Testis (tissue), 3 donors: ENCODE measurements around the gene CUX1. TPM values are rescaled to one million over a fixed set of nuclear protein-coding genes. Genes with fewer than 3 reads are reported as not detected.
"Not testable (repeated sequence)": the region's sequence is repeated elsewhere in the genome, so short reads cannot be mapped to it uniquely, and the experiment has no call there.

Experiments
- DNase-seq: peaks from one replicate; pipeline ENCODE4 v3.0.0-alpha.2; 2019
- H3K27ac ChIP-seq, 2 donors: fragments of 200-600 bp; sonication (generic); one replicate each; pipeline ENCODE4 v1.5.1; 2019
- H3K27me3 ChIP-seq: fragments of 200-600 bp; sonication (generic); one replicate; pipeline ENCODE4 v1.5.1; 2019
- H3K36me3 ChIP-seq: fragments of 200-600 bp; sonication (generic); one replicate; pipeline ENCODE4 v1.5.1; 2017; ENCODE audit warnings: low read depth; ENCODE audit errors: missing control alignments
- H3K4me1 ChIP-seq: fragments of 200-600 bp; sonication (generic); one replicate; pipeline ENCODE4 v1.5.1; 2019
- H3K4me3 ChIP-seq, 2 donors: fragments of 200-600 bp; sonication (generic); one replicate each; pipeline ENCODE4 v1.5.1; 2017 to 2019
- H3K9me3 ChIP-seq: fragments of 200-600 bp; sonication (generic); one replicate; pipeline ENCODE4 v1.5.1; 2017
- POLR2A ChIP-seq: fragments of 450-650 bp; IDR thresholded peaks from one replicate; pipeline ENCODE4 v1.6.1; 2017; ENCODE audit warnings: antibody characterized with exemption, mild to moderate bottlenecking, moderate library complexity
- WGBS, 2 donors: methylation state at CpG; one replicate each; pipeline ENCODE4 v1.1.5; 2018; 5-methylcytosine and 5-hydroxymethylcytosine counted together
- intact Hi-C: fragments of 100-400 bp; cut with DNase I; formaldehyde crosslinking; loops from one replicate; pipeline ENCODE4 v1.15.1; 2023; ENCODE audit warnings: low total_unique reads
- polyA plus RNA-seq: library from polyadenylated mRNA; stranded (reverse); fragments of 350-450 nt; fragmentation: Illumina TruSeq; extraction: RNeasy Lipid Tissue Mini Kit (QIAGEN cat#74804); gene quantifications from one replicate; pipeline ENCODE4 v1.2.3, GENCODE V29; 2014; ENCODE audit warnings: low read depth, low replicate concordance; ENCODE audit not compliant: insufficient read depth
- total RNA-seq, 2 donors: library from RNA; depleted of rRNA; stranded (reverse); fragments of >200 nt; gene quantifications; one replicate each; pipeline ENCODE4 v1.2.3, GENCODE V29; 2016
- TF ChIP-seq, protein P1 (sequence below), 3 experiments: fragments of 450-650 bp in 2 of 3; fragments of 200-600 bp in 1 of 3; sonication (generic) in 1 of 3; IDR thresholded peaks; one replicate each; pipeline ENCODE4 v1.5.1; 2016 to 2019; ENCODE audit warnings: antibody characterized with exemption in 3 of 3, mild to moderate bottlenecking in 2 of 3, moderate library complexity in 1 of 3

The CUX1 gene
- total and polyA plus RNA-seq, 3 donors from 2014 or later = 30.8 to 46.3 (median 43.1) TPM

DNA sequence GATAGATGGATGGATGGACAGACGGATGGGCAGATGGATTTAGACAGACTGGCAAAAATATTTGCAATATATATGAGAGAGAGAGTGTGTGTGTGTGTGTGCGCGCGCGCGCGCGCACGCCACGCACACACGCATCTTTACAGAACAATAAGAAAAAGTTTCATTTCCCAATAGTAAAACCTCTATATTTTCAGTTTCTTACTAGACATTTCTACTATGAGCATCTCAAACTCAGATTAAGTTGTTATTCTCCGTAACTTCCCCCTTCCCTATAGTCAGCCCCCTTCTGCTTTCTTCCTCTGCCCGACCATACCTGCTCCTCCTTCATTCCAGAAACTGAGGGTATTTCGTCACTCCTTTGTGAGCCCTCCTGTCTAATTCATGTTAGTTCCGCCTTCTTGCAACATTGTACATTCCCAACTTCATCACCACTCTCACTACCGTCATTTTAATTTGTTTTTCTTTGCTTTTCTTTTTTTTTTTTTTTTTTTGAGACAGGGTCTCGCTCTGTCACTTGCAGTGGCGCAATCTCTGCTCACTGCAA is 314.9 kb downstream of the CUX1 start:
- TF ChIP-seq, protein P1, sequence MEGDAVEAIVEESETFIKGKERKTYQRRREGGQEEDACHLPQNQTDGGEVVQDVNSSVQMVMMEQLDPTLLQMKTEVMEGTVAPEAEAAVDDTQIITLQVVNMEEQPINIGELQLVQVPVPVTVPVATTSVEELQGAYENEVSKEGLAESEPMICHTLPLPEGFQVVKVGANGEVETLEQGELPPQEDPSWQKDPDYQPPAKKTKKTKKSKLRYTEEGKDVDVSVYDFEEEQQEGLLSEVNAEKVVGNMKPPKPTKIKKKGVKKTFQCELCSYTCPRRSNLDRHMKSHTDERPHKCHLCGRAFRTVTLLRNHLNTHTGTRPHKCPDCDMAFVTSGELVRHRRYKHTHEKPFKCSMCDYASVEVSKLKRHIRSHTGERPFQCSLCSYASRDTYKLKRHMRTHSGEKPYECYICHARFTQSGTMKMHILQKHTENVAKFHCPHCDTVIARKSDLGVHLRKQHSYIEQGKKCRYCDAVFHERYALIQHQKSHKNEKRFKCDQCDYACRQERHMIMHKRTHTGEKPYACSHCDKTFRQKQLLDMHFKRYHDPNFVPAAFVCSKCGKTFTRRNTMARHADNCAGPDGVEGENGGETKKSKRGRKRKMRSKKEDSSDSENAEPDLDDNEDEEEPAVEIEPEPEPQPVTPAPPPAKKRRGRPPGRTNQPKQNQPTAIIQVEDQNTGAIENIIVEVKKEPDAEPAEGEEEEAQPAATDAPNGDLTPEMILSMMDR (IDR thresholded peaks at IDR 0.05) = no peak
- TF ChIP-seq POLR2A = no peak
- WGBS, 2 donors = 83 to 84% methylated on average over 18 of the region's 18 CpGs
- intact Hi-C loops = no loop called here

GRCh38 chr7:102138676-102139075 is 321.2 kb downstream of the CUX1 start:
- intact Hi-C loops = no loop called here

More for the DNA sequence above, 314.9 kb downstream of the CUX1 start:
- Histone ChIP-seq H3K36me3 (no peaks in the 10 kb centered on the region), H3K27ac (no peak overlapping the region), H3K27me3 (no peaks in the 10 kb centered on the region), H3K9me3 (no peaks in the 10 kb centered on the region), H3K4me3 (no peak overlapping the region), H3K4me1 (no peaks in the 10 kb centered on the region)
- no peak for DNase-seq

GRCh38 chr7:102140952-102141370 is 323.5 kb downstream of the CUX1 start:
- Histone ChIP-seq H3K4me1 (no peaks in the 10 kb centered on the region), H3K36me3 (no peaks in the 10 kb centered on the region), H3K27ac (no peak overlapping the region), H3K4me3 (no peak overlapping the region), H3K27me3 (no peaks in the 10 kb centered on the region), H3K9me3 (no peaks in the 10 kb centered on the region)
- intact Hi-C loops = no loop called here
- TF ChIP-seq POLR2A = no peak
- TF ChIP-seq, protein P1 (IDR thresholded peaks at IDR 0.05) = no peak
- 81 to 85% methylated on average over 14 of the region's 14 CpGs for WGBS, 2 donors
- no peak for DNase-seq

More at GRCh38 chr7:102138676-102139075, 321.2 kb downstream of the CUX1 start:
- Histone ChIP-seq H3K4me3 (no peak overlapping the region), H3K4me1 (no peaks in the 10 kb centered on the region), H3K27ac (no peak overlapping the region), H3K36me3 (no peaks in the 10 kb centered on the region), H3K9me3 (no peaks in the 10 kb centered on the region), H3K27me3 (no peaks in the 10 kb centered on the region)
- WGBS, 2 donors = 88 to 90% methylated on average over 6 of the region's 6 CpGs
- TF ChIP-seq, protein P1 (IDR thresholded peaks at IDR 0.05) = no peak
- TF ChIP-seq POLR2A = no peak
- DNase-seq = no peak

DNA sequence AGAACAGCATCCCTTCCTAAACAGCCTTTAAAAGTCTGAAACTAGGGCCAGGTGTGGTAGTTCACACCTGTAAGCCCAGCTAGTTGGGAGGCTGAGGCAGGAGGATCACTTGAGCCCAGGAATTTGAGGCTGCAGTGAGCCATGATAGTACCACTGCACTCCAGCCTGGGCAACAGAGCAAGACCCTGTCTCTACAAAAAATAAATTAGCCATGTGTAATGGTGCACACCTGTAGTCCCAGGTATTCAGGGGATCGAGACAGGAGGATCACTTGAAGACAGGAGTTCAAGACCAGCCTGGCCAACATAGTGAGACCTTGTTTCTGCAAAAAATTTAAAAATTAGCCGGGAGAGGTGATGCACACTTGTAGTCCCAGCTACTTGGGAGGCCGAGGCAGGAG is 325.0 kb downstream of the CUX1 start:
- DNase-seq, H3K36me3 ChIP-seq, intact Hi-C loops, H3K4me1 ChIP-seq, H3K27ac ChIP-seq, H3K4me3 ChIP-seq, H3K27me3 ChIP-seq, H3K9me3 ChIP-seq: not testable (repeated sequence)
- WGBS, 2 donors = 97 to 100% methylated on average over 3 of the region's 3 CpGs

DNA sequence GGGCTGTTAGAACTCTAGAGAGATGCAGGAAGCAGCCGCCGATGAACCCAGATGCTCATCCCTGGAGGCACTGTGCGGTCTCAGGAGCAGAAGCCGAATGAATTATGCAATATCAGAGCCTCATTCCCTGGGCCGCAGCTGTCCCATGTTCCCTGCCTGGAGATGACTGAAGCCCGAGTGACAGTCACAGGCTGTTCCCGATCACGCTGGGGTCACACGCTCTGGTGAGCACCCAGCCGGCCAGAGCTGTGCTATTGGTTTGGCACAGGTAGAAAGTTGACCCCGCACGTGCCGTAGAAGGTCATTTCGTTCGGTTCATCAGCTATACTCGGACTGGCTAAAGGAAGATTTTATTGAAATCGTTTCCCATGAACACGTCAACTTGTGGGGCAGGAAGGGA is 328.7 kb downstream of the CUX1 start:
- TF ChIP-seq, protein P1 (IDR thresholded peaks at IDR 0.05) = no peak
- no peak for TF ChIP-seq POLR2A
- intact Hi-C loops = no loop called here
- WGBS, 2 donors = 92 to 95% methylated on average over 18 of the region's 18 CpGs
- Histone ChIP-seq H3K4me3 (no peak overlapping the region), H3K9me3 (no peaks in the 10 kb centered on the region), H3K27me3 (no peaks in the 10 kb centered on the region), H3K27ac (no peak overlapping the region), H3K36me3 (no peaks in the 10 kb centered on the region), H3K4me1 (peaks cover 5% of the 10 kb centered on the region)
- DNase-seq = no peak
